Measurements from ENCODE around the gene ASIC4. TPM values are rescaled to one million over a fixed set of nuclear protein-coding genes. Genes with fewer than 3 reads are reported as not detected.

ASIC4 gene
- total and polyA plus RNA-seq, 2 of the 13 experiments (the other 11 are each of a cell fraction or from before 2014, with no cell fraction given), result 0.03 TPM; not detected in 1

DNA sequence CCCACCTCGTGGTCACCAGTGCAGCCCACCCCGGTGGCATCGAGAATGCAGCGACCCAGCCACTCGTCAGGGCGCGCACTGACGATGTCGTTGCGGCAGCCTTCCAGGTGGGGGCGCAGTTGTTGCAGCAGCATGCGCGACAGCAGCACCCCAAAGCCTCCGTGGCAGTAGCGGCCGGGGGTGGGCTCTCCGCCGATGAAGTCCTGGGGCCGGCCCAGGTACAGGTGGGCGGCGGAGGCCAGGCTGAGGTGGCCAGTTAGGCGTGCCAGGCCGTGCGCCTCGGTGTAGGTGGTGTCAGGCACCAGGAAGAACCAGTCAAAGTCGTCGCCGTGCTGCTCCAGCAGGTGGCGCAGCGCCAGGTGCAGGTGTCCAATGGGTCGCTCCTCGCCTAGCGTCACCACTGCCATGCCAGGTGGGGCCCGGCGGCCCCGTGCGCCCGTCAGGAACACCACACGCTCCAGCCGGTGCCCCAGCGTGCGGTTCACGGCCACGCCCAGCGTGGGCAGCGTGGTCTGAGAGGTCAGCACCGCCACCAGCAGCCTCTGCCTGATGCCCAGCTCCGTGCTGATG is 27.4 kb downstream of the ASIC4 start (continued):
- TF ChIP-seq, protein P1, sequence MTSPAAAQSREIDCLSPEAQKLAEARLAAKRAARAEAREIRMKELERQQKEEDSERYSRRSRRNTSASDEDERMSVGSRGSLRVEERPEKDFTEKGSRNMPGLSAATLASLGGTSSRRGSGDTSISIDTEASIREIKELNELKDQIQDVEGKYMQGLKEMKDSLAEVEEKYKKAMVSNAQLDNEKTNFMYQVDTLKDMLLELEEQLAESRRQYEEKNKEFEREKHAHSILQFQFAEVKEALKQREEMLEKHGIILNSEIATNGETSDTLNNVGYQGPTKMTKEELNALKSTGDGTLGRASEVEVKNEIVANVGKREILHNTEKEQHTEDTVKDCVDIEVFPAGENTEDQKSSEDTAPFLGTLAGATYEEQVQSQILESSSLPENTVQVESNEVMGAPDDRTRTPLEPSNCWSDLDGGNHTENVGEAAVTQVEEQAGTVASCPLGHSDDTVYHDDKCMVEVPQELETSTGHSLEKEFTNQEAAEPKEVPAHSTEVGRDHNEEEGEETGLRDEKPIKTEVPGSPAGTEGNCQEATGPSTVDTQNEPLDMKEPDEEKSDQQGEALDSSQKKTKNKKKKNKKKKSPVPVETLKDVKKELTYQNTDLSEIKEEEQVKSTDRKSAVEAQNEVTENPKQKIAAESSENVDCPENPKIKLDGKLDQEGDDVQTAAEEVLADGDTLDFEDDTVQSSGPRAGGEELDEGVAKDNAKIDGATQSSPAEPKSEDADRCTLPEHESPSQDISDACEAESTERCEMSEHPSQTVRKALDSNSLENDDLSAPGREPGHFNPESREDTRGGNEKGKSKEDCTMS (CRISPR knock-in tag; conservative IDR thresholded peaks at IDR 0.05), result no peak
- no peak for TF ChIP-seq ZBTB42 (CRISPR knock-in tag; IDR thresholded peaks at IDR 0.05)
- TF ChIP-seq, protein P2, sequence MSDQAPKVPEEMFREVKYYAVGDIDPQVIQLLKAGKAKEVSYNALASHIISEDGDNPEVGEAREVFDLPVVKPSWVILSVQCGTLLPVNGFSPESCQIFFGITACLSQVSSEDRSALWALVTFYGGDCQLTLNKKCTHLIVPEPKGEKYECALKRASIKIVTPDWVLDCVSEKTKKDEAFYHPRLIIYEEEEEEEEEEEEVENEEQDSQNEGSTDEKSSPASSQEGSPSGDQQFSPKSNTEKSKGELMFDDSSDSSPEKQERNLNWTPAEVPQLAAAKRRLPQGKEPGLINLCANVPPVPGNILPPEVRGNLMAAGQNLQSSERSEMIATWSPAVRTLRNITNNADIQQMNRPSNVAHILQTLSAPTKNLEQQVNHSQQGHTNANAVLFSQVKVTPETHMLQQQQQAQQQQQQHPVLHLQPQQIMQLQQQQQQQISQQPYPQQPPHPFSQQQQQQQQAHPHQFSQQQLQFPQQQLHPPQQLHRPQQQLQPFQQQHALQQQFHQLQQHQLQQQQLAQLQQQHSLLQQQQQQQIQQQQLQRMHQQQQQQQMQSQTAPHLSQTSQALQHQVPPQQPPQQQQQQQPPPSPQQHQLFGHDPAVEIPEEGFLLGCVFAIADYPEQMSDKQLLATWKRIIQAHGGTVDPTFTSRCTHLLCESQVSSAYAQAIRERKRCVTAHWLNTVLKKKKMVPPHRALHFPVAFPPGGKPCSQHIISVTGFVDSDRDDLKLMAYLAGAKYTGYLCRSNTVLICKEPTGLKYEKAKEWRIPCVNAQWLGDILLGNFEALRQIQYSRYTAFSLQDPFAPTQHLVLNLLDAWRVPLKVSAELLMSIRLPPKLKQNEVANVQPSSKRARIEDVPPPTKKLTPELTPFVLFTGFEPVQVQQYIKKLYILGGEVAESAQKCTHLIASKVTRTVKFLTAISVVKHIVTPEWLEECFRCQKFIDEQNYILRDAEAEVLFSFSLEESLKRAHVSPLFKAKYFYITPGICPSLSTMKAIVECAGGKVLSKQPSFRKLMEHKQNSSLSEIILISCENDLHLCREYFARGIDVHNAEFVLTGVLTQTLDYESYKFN (CRISPR knock-in tag; conservative IDR thresholded peaks at IDR 0.05), result peak; percentile 45
- no peak for TF ChIP-seq SRSF4 (IDR thresholded peaks at IDR 0.05; ENCODE audit: low read depth, low read length, poor library complexity, severe bottlenecking)
- TF ChIP-seq SIX4 (CRISPR knock-in tag; IDR thresholded peaks at IDR 0.05), result no peak
- no peak for TF ChIP-seq TP53 (CRISPR knock-in tag; conservative IDR thresholded peaks at IDR 0.05)
- no peak for TF ChIP-seq ZNF7 (CRISPR knock-in tag; IDR thresholded peaks at IDR 0.05)
- no peak for TF ChIP-seq U2AF2 (IDR thresholded peaks at IDR 0.05; ENCODE audit: low read depth, low read length)
- TF ChIP-seq, protein P3, sequence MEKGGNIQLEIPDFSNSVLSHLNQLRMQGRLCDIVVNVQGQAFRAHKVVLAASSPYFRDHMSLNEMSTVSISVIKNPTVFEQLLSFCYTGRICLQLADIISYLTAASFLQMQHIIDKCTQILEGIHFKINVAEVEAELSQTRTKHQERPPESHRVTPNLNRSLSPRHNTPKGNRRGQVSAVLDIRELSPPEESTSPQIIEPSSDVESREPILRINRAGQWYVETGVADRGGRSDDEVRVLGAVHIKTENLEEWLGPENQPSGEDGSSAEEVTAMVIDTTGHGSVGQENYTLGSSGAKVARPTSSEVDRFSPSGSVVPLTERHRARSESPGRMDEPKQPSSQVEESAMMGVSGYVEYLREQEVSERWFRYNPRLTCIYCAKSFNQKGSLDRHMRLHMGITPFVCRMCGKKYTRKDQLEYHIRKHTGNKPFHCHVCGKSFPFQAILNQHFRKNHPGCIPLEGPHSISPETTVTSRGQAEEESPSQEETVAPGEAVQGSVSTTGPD (CRISPR knock-in tag; IDR thresholded peaks at IDR 0.05), result no peak
- no peak for TF ChIP-seq LCORL (IDR thresholded peaks at IDR 0.05)
- TF ChIP-seq LCORL (CRISPR knock-in tag; IDR thresholded peaks at IDR 0.05), result peak; percentile 89
- TF ChIP-seq, protein P4, sequence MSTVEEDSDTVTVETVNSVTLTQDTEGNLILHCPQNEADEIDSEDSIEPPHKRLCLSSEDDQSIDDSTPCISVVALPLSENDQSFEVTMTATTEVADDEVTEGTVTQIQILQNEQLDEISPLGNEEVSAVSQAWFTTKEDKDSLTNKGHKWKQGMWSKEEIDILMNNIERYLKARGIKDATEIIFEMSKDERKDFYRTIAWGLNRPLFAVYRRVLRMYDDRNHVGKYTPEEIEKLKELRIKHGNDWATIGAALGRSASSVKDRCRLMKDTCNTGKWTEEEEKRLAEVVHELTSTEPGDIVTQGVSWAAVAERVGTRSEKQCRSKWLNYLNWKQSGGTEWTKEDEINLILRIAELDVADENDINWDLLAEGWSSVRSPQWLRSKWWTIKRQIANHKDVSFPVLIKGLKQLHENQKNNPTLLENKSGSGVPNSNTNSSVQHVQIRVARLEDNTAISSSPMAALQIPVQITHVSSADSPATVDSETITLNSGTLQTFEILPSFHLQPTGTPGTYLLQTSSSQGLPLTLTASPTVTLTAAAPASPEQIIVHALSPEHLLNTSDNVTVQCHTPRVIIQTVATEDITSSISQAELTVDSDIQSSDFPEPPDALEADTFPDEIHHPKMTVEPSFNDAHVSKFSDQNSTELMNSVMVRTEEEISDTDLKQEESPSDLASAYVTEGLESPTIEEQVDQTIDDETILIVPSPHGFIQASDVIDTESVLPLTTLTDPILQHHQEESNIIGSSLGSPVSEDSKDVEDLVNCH (CRISPR knock-in tag; IDR thresholded peaks at IDR 0.05), result peak; percentile 27; the same call in 1 of the 2 replicates
- TF ChIP-seq, protein P5, sequence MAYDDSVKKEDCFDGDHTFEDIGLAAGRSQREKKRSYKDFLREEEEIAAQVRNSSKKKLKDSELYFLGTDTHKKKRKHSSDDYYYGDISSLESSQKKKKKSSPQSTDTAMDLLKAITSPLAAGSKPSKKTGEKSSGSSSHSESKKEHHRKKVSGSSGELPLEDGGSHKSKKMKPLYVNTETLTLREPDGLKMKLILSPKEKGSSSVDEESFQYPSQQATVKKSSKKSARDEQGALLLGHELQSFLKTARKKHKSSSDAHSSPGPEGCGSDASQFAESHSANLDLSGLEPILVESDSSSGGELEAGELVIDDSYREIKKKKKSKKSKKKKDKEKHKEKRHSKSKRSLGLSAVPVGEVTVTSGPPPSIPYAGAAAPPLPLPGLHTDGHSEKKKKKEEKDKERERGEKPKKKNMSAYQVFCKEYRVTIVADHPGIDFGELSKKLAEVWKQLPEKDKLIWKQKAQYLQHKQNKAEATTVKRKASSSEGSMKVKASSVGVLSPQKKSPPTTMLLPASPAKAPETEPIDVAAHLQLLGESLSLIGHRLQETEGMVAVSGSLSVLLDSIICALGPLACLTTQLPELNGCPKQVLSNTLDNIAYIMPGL (CRISPR knock-in tag; IDR thresholded peaks at IDR 0.05; ENCODE audit: borderline replicate concordance in 1 of 2, low read depth in 1 of 2), result peak; percentile 99
- TF ChIP-seq GFI1 (CRISPR knock-in tag; IDR thresholded peaks at IDR 0.05; ENCODE audit: borderline replicate concordance), result peak; percentile 38; the same call in 1 of the 2 replicates
- no peak for TF ChIP-seq PCBP1 (IDR thresholded peaks at IDR 0.05; ENCODE audit: borderline replicate concordance, low read depth, low read length)
- TF ChIP-seq HOXA9 (CRISPR knock-in tag; IDR thresholded peaks at IDR 0.05; ENCODE audit: borderline replicate concordance), result peak; percentile 63; the same call in 1 of the 2 replicates
- TF ChIP-seq RNF2 (conservative IDR thresholded peaks at IDR 0.05; ENCODE audit: low read depth), result peak; percentile 64; the same call in 1 of the 2 replicates
- no peak for TF ChIP-seq NFATC3 (CRISPR knock-in tag; IDR thresholded peaks at IDR 0.05)

Data from HepG2 (cell line).